OCI-LY7 (cell line): ENCODE measurements around the gene BHLHA15. TPM values are rescaled to one million over a fixed set of nuclear protein-coding genes. Genes with fewer than 3 reads are reported as not detected.

Source experiments
- BruUV-seq: library from RNA; stranded (reverse); fragments of 400-500 nt; replicated peaks from 2 replicates; lab custom pipeline; 2021; lab: Mats Ljungman, UMichigan
- CTCF ChIA-PET: fragments of 300-600 bp; sonication (Branson Sonifier 250); formaldehyde crosslinking; loops from one replicate; lab custom pipeline; 2022; ENCODE audit warnings: antibody characterized with exemption; ENCODE audit not compliant: unreplicated experiment; lab: Charles Lee
- POLR2A ChIA-PET: fragments of 300-600 bp; sonication (Branson Sonifier 250); formaldehyde crosslinking; loops from one replicate; lab custom pipeline; 2022; ENCODE audit warnings: antibody characterized with exemption; lab: Charles Lee
- DNase-seq: peaks from one replicate; pipeline ENCODE4 v3.0.0-alpha.2; 2015; ENCODE audit warnings: low spot score
- H2AFZ ChIP-seq: fragments of 200-600 bp; sonication (generic), shearing (Covaris generic); 2 replicates; pipeline ENCODE4 v1.6.1; 2014; ENCODE audit warnings: mild to moderate bottlenecking, antibody characterized with exemption, low read length, moderate library complexity
- H3K27ac ChIP-seq: fragments of 200-600 bp; sonication (generic); 2 replicates; pipeline ENCODE4 v1.5.1; 2014; ENCODE audit warnings: mixed run types, low read depth, mild to moderate bottlenecking, moderate library complexity, low read length, inconsistent platforms; ENCODE audit not compliant: poor library complexity, severe bottlenecking
- H3K36me3 ChIP-seq: fragments of 200-600 bp; sonication (generic); 2 replicates; pipeline ENCODE4 v1.6.1; 2014; ENCODE audit warnings: mild to moderate bottlenecking, antibody characterized with exemption, low read length, moderate library complexity, mixed read lengths; ENCODE audit not compliant: insufficient read depth
- H3K4me1 ChIP-seq: fragments of 200-600 bp; sonication (generic); 2 replicates; pipeline ENCODE4 v1.5.1; 2014; ENCODE audit warnings: mild to moderate bottlenecking, low read length; ENCODE audit not compliant: insufficient read depth, poor library complexity, severe bottlenecking
- H3K4me2 ChIP-seq: fragments of 200-600 bp; sonication (generic); 2 replicates; pipeline ENCODE4 v1.6.1; 2014; ENCODE audit warnings: mild to moderate bottlenecking, low read length
- H3K4me3 ChIP-seq: fragments of 200-600 bp; sonication (generic); 2 replicates; pipeline ENCODE4 v1.5.1; 2014; ENCODE audit warnings: mild to moderate bottlenecking, low read depth, low read length; ENCODE audit not compliant: poor library complexity, severe bottlenecking
- H3K79me2 ChIP-seq: fragments of 200-600 bp; sonication (generic); 2 replicates; pipeline ENCODE4 v1.6.1; 2016; ENCODE audit warnings: low read depth, mild to moderate bottlenecking, low read length, moderate library complexity, mixed read lengths; ENCODE audit not compliant: insufficient read depth
- H3K9me2 ChIP-seq: fragments of 200-600 bp; sonication (generic); 2 replicates; pipeline ENCODE4 v1.6.1; 2016; ENCODE audit warnings: mild to moderate bottlenecking, low read length, mixed read lengths; ENCODE audit not compliant: insufficient read depth
- H3K9me3 ChIP-seq: fragments of 200-600 bp; sonication (generic); 2 replicates; pipeline ENCODE4 v1.6.1; 2014; ENCODE audit warnings: mild to moderate bottlenecking, mixed run types, low read length, mixed read lengths
- H4K20me1 ChIP-seq: fragments of 200-600 bp; sonication (generic); 2 replicates; pipeline ENCODE4 v1.6.1; 2014; ENCODE audit warnings: mild to moderate bottlenecking, antibody characterized with exemption, low read length, moderate library complexity, mixed read lengths; ENCODE audit not compliant: insufficient read depth
- CTCF ChIP-seq: fragments of 200-600 bp; sonication (generic); conservative IDR thresholded peaks from 2 replicates; pipeline ENCODE4 v1.5.1; 2014; ENCODE audit warnings: mild to moderate bottlenecking, antibody characterized with exemption, low read length, moderate library complexity, mixed read lengths
- EZH2phosphoT487 ChIP-seq: fragments of 200-600 bp; sonication (generic); IDR thresholded peaks from 2 replicates; pipeline ENCODE4 v1.6.1; 2018; ENCODE audit warnings: low read depth, borderline replicate concordance, mild to moderate bottlenecking, mixed run types, antibody characterized with exemption, low read length, moderate library complexity, mixed read lengths
- intact Hi-C: fragments of 100-400 bp; cut with micrococcal nuclease; formaldehyde crosslinking; loops from one replicate; pipeline ENCODE4 v1.10.0; 2022; ENCODE audit not compliant: unreplicated experiment
- total RNA-seq, 2 experiments: library from RNA; depleted of rRNA in 1 of 2; stranded (reverse); fragments of >200 nt in 1 of 2; shearing (Covaris generic) in 1 of 2; gene quantifications; 2 replicates each; pipeline ENCODE4 v1.2.3, GENCODE V29; 2014 to 2022

BHLHA15 gene
- total RNA-seq, 2 experiments from 2014 or later = 0.69 to 4.3 TPM

GRCh38 chr7:98234429-98235147 is 23.3 kb downstream of the BHLHA15 start:
- Histone ChIP-seq H3K27ac (no peak overlapping the region), H3K4me2 (no peak overlapping the region), H3K9me2 (no peaks in the 10 kb centered on the region), H3K9me3 (no peaks in the 10 kb centered on the region), H3K36me3 (peaks cover 7% of the 10 kb centered on the region; the same call in 1 of the 2 replicates), H3K79me2 (no peaks in the 10 kb centered on the region), H2AFZ (no peak overlapping the region), H3K4me3 (no peak overlapping the region), H3K4me1 (no peaks in the 10 kb centered on the region), H4K20me1 (no peaks in the 10 kb centered on the region)
- TF ChIP-seq CTCF = no peak
- no peak for TF ChIP-seq EZH2phosphoT487
- intact Hi-C loops = no loop called here
- POLR2A ChIA-PET = no interaction called here
- DNase-seq = no peak
- BruUV-seq = no TSS peak
- CTCF ChIA-PET = no interaction called here

GRCh38 chr7:98235901-98236300 is 24.7 kb downstream of the BHLHA15 start:
- CTCF ChIA-PET = no interaction called here
- POLR2A ChIA-PET = interaction anchor here (0.7 kb wide), 1 partner anchor 1015 kb away, joined by 4 read pairs; no protein-coding TSS in a partner anchor
- no peak for TF ChIP-seq CTCF
- TF ChIP-seq EZH2phosphoT487 = no peak

More at GRCh38 chr7:98235901-98236300, 24.7 kb downstream of the BHLHA15 start:
- no TSS peak for BruUV-seq
- no peaks in the 10 kb centered on the region for H3K9me2 ChIP-seq
- H3K9me3 ChIP-seq = no peaks in the 10 kb centered on the region
- H3K4me3 ChIP-seq = no peak overlapping the region
- H2AFZ ChIP-seq = no peak overlapping the region
- no peak overlapping the region for H3K27ac ChIP-seq
- H3K79me2 ChIP-seq = no peaks in the 10 kb centered on the region
- no peaks in the 10 kb centered on the region for H3K4me1 ChIP-seq
- H3K36me3 ChIP-seq = peaks cover 7% of the 10 kb centered on the region; the same call in 1 of the 2 replicates
- no peaks in the 10 kb centered on the region for H4K20me1 ChIP-seq
- DNase-seq = no peak
- H3K4me2 ChIP-seq = no peak overlapping the region
- intact Hi-C loops = no loop called here
